HG02981 (cell line): ENCODE data around the gene FAM185A.
"Not testable (repeated sequence)": the region's sequence is repeated elsewhere in the genome, so short reads cannot be mapped to it uniquely, and the experiment has no call there.

ENCODE experiments used
- ATAC-seq: cut with Tn5 transposase; IDR thresholded peaks from one replicate; pipeline ENCODE4 v1.9.1; 2021; ENCODE audit warnings: mild to moderate bottlenecking, moderate library complexity; ENCODE audit not compliant: unreplicated experiment

FAM185A gene

DNA sequence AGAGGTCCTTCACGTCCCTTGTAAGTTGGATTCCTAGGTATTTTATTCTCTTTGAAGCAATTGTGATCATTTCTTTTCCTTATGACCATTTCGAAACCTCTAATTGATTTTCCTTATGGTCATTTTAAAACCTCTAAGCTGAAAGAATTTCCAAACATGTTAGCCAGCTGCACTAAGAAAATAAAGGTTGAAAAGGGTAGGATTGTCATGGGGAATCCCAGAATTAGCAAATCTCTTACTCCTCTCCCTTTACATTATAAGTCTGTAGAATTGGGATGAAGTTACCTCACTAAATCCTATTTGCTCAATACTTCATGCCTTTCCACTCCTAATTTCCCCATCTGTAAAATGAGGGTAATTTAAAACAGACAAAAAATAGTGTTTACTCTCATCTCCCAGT, 79.5 kb downstream of the FAM185A start:
- no peak for ATAC-seq

DNA sequence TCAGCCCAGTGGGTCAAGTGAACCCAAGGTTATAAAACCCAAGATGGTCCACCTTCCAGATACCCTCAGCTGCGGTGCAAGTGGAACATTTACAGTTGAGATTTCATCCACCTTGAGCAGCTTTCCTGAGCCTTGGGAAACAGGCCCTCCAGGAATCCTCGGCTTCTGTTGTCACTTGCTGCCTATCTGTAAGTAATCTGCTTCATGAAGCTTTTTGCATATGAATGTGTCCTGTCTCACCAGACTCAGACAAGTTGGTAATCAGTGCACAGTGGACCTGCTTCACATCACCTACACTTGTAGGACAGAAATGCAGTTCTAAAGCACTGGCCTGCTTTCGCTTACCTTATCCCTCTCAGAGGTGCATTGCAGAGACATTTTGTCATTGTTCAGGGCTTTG, 80.3 kb downstream of the FAM185A start:
- ATAC-seq = no peak

DNA sequence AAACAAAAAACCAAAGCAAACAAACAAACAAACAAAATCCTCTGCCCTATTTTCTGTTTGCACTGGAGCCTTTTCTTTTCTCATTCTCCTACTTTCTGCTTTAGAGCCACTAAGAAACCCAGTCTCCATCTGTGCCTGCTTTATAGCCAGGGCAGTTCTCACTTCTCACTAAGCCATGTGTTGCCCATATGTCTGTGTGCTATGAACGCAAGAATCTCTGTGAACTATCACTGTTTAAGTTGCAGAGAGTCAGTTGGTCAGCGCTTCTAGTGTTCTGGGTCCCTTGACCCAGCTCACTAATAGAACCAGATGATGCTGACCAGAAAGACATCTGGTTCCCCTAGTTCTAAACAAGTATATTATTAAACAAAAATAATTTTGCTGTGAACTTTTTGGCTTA, 81.4 kb downstream of the FAM185A start:
- no peak for ATAC-seq

DNA sequence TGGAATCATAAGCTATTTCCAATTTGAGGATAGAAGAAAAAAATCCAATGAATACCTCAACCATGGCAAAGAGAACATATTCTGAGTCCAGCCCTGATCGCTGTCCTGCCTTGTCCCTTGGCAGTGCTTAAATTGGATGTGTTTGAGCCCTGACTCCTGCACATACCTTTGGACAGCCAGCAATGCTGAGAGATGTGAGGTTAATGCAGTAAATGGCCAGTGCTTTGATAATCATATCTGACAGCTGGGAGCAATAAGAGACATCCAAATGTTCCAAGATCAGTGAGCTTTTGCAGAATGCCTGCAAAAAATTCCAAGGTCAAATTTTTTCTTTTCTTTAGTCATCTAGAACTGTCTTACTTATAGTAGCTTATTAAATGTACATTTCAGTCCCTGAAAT, 83.9 kb downstream of the FAM185A start:
- ATAC-seq = no peak

DNA sequence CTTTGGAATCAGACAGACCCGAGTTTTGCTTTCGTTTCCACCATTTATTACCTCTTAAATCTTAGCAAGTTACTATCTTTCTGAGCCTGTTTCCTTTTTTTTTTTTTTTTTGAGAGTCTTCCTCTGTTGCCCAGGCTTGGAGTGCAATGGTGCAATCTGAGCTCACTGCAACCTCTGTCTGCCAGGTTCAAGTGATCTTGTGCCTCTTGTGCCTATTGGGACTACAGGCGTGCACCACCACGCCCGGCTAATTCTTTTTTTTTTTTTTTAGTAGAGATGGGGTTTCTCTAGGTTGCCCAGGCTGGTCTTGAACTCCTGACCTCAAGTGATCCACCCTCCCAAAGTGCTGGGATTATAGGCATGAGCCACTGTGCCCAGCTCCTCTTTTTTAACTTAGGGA, 84.5 kb downstream of the FAM185A start:
- ATAC-seq = no peak

DNA sequence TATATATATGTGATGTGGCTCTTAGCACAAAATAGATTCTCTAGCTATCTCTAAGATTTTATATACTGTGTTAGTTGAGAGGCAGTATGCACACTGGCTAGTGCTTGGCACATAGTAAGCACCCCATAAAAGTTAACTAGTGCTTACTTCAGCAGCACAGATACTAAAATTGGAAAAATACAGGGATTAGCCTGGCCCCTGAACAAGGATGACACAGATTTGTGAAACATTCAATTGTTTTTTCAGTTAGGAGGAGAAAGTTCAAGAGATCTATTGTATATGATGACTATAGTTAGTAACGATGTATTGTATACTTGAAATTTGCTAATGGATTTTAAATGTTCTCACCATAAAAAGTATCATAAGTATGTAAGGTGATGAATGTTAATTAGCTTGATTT, 85.7 kb downstream of the FAM185A start:
- ATAC-seq = no peak

DNA sequence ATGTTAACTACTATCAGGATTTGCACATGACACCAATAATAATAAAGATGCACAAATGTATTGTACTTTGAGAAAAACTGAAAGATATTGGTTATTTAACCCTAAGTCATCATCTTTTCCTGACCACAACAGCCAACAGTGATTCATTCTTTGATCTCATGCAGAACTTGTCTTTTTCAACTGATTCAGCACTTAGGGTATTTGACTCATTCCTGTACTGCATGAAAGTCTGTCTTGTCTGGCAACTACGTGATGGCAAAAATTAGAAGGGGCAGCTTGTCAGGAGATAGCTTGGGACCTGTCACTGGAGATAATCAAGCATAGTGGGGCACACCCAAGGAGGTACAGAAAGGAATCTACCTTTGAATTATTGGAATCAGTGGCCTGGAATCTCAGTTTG, 86.2 kb downstream of the FAM185A start:
- ATAC-seq = peak; percentile 95

DNA sequence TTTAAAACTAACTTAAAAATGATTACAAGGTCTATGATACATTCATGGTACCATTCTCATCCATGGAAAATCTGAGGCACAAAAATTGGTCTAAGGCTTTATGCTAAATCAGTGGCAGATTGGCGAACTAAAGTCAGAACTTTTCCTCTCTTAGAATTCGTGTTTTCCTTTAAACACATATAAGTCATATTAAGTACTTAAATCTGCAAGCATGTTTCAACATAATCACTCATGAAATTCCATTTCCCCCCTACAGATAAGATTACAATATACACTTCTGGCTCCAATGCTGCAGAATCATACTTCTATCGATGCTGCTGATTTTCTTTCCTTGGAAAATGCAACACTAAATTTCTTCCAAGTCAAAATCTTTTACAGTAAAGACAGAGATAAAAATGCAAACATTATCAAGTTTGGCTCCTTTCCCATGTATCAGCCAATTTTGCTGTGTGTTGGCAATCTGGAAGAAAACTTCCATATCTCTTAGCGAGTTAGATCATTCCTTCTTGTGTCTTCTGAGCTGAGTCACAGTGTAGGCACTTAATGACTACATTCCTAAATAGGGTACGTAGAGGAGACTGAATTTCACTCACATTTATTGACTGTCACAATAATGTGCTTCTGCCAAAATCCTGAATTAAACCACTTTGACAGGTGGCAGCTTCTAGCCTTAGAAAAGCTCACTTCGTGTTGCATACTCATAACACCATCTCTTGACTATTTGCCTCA, 87.6 kb downstream of the FAM185A start:
- ATAC-seq = no peak

DNA sequence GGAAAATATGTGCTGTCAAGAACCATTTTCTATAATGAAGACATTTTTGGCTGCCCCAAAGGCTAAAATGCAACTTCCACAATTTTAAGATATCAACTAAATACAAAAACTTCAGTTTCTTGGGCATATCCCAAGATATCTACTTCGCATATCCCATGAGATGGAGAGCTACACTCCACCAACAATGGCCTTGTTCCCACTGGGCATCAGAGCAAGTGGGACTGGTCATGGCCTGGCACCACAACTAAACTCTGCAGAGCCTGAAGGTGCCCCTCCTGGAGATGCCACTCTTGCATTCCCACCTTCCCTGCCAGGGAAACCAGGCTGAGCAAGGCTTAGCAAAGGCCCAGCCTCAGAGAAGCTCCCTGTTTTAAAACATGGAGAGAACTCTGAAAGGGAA, 88.2 kb downstream of the FAM185A start:
- ATAC-seq = no peak

DNA sequence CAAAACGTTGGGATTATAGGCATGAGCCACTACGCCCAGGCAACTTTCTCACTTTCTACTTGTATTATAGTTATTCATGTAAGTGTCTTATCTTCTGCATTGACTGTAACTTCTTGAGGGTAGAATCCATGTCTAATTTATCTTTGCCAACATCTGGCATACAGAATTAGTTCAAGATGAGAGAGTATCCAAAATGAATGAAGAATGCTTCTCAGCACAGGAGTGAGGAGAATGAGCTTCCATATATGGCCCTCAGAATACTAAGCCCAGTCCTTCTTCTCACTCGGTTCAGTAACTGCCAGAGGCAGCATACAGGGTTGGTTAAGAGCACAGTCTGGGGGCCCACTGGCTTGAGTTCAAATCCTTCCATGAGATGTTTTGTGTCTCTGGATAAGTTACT, 89.0 kb downstream of the FAM185A start:
- no peak for ATAC-seq

DNA sequence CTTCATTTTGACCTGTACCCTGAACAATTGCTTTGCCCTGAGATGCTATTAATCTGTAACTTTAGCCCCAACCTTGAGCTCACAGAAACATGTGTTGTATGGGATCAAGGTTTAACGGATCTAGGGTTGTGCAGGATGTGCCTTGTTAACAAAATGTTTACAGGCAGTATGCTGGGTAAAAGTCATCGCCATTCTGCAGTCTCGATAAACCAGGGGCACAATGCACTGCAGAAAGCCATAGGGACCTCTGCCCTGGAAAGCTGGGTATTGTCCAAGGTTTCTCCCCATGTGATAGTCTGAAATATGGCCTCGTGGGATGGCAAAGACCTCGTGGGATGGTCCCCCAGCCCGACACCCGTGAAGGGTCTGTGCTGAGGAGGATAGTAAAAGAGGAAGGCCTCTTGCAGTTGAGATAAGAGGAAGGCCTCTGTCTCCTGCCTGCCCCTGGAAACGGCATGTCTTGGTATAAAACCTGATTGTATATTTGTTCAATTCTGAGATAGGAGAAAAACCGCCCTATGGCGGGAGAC, 89.8 kb downstream of the FAM185A start:
- not testable (repeated sequence) for ATAC-seq

DNA sequence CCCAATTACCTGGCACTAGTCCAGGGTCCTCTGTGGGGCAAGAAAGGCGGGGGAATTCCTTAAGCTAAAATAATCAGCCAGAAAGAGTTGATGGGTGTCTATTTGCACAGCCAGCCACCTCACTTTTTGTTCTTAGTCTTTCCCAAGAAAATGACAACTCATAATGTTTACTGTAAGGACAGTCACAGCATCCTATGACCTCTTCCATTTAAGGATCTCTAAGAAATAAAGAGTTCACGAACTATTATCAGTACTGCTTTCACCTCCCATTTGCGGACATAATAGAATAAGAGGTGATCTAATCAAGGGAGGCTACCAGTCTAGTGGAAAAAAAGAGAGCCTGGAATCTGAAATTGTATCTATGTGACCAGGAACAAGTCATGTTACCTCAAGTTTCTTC, 91.6 kb downstream of the FAM185A start:
- no peak for ATAC-seq

DNA sequence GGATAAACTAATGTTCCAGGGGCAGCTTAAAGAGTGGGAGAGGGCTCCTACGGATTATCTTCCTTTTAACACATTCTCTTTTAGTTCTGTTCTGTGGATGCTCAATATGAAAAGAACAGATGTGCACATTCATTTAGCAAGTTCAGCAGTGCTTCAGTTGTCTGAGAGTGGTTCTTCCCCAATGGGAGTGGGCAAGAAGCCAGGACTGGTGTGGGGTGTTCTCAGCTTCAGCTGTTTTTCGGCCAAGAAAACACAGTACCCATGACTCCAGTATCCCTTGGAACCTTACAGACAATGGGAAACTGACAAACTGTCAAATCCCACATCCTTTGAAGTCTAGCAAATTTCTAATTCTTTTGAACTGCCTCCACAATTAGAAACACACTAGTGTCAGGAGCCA, 92.5 kb downstream of the FAM185A start:
- ATAC-seq = no peak

DNA sequence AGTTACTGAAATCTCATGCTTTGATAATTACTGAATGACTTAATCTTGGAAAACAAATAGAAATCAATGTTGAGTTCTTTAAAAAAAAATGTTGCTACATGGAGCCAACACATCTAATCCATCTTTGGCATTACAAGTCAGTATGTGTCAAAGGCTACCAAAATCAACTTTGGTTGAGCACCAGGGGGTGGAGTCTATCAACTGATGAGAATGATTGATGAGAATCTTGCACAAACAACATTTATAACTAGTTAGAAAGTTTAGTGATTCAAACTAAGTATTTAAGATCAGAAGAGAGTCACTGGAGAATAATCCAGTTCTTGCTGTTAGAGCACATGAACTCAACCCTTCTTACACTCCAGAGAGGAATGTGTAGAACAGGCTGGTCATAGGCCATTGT, 93.5 kb downstream of the FAM185A start:
- ATAC-seq = no peak

DNA sequence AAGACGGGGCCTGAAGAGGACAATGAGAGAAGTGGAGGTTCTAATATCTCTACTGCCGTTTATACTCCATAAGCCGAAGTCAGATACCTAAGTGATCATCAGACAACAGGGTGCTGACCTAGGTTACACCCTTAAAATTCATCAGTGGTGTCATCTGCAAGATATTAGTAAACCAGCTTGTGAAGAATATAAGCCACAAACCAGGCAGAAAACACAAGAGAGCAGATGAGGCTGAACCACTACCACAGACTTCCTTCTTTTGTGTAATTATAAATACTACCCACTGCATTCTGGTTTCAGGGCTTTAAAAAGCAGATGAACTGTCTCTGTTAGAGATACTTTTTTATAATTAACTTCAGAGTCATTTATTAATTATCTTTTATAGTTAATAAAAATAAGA, 95.1 kb downstream of the FAM185A start:
- ATAC-seq = peak; percentile 90

DNA sequence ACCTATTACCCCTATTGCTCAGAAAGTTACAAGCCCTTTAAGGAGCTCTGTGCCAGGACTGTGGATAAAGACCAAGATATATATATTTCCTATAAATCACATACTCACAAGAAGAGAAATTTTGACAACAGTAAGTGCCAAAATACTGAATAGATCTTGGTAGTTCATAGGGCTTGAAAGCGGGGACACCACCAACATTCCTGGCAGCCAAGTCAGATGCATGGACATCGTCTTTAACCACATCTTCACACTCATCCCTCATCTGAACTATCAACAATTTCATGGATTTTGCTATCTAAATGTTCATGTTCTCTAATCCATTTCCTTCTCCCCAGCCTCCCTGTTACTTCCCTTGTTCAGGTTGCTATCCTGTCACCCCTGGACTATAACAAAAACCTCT, 96.5 kb downstream of the FAM185A start:
- no peak for ATAC-seq

DNA sequence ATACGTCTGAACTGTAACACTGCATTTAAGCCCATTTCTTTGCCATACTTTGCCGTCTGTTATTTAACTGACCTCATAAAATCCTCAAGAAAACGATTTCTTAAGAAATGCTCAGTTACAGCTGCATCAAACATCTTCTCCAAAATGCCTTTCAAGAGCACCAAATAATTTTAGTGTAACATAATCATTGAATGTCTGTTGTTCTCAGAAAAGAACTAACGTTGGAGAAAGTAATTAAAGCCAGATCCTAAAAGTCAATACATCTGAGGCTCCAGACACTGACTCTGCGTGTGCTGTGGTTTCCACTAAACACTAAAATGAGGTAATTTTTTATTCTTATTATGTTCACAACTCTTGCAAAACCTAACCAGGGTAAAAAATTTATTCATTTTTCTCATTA, 100.3 kb downstream of the FAM185A start:
- ATAC-seq = no peak

DNA sequence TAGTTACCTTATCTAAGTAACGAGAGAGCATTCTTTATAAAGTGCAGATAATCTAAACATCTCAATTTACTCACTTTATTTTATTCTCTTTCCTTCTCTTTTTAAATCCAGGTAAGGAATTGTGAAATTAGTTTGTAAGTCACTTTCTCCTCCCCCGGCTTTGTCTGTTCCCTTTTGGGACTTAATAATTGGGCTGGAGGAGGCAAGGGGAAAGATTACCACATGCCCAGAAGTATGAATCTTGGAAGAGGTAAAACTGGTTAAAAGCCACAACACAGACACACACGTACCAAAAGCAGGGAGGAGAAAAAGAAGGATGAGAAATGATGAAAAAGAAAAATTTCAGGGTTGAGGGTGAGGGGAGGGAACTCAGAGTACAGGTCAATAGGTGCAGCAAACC, 100.7 kb downstream of the FAM185A start:
- no peak for ATAC-seq

DNA sequence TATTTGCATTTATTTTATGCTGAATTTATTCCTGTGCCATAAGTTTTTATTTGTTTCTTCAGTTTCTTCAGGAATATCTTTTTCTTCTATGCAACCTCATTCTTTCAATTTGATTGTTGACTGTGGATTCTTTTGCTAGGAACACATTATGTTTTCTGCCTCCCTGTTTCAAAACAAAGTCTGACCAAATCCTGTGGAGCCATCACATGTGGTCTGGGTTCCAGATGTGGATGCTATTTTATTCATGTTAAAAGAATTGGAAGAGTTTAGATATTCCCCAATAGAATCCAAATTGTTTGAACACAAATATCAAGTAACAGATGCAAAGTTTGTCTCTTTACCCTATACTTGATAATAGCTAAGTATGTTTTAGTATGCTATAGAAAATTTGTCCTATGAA, 107.2 kb downstream of the FAM185A start:
- ATAC-seq = no peak
